HepG2 (cell line): ENCODE results near the gene GNG7. TPM values are rescaled to one million over a fixed set of nuclear protein-coding genes. Genes with fewer than 3 reads are reported as not detected.

Experiments used
- ATAC-seq: fragments of 200-7000 bp; cut with Tn5 transposase; 3 replicates; pipeline ENCODE4 v1.9.1; 2020; ENCODE audit warnings: mild to moderate bottlenecking, moderate library complexity
- BruUV-seq: library from RNA; stranded (reverse); fragments of 400-500 nt; replicated peaks from 2 replicates; lab custom pipeline; 2021; lab: Mats Ljungman, UMichigan
- CTCF ChIA-PET: fragments of 300-600 bp; formaldehyde crosslinking; extraction: SDS; loops from one replicate; lab custom pipeline; 2021; ENCODE audit warnings: low total read pairs, inconsistent platforms, low intra/inter-chr PET ratio; lab: Yijun Ruan, JAX
- POLR2A ChIA-PET: fragments of 350-600 bp; sonication (Branson Sonifier 250); formaldehyde crosslinking; loops from one replicate; lab custom pipeline; 2020; ENCODE audit warnings: antibody characterized with exemption, inconsistent platforms; lab: Yijun Ruan, JAX
- DNase-seq: peaks from one replicate; pipeline ENCODE4 v3.0.0-alpha.2; 2015; ENCODE audit warnings: low spot score
- FAIRE-seq: peaks from 3 replicates; lab custom pipeline; 2011; peaks lifted over from hg19 to GRCh38; lab: Jason Lieb, UNC
- H2AFZ ChIP-seq: one replicate; pipeline ENCODE4 v1.6.1; 2011; ENCODE audit warnings: low read length, inconsistent platforms
- H3K27ac ChIP-seq: fragments of 300-600 bp; 3 replicates; pipeline ENCODE4 v1.8.0; 2011; ENCODE audit warnings: mixed run types, mild to moderate bottlenecking, mixed read lengths, low read length, inconsistent platforms; ENCODE audit not compliant: insufficient read depth; ENCODE audit errors: extremely low read length
- H3K27me3 ChIP-seq, 2 experiments: fragments of 200-600 bp in 1 of 2; 2 replicates in 1 of 2; 3 replicates in 1 of 2; pipeline versions ENCODE4 v1.6.0 to v1.8.0; 2011; ENCODE audit warnings: low read length in 2 of 2, mild to moderate bottlenecking in 2 of 2, moderate library complexity in 2 of 2, inconsistent platforms in 1 of 2; ENCODE audit not compliant: insufficient read depth in 2 of 2, control insufficient read depth in 1 of 2
- H3K36me3 ChIP-seq, 2 experiments: fragments of 200-600 bp in 1 of 2; replicated peaks in 1 of 2; 2 replicates in 1 of 2; 3 replicates in 1 of 2; pipeline versions ENCODE4 v1.5.1 to v1.8.0; 2011; ENCODE audit warnings: low read length in 2 of 2, inconsistent platforms in 1 of 2; ENCODE audit not compliant: insufficient read depth in 2 of 2, control insufficient read depth in 1 of 2
- H3K4me1 ChIP-seq: 2 replicates; pipeline ENCODE4 v1.5.1; 2012; ENCODE audit warnings: low read length, inconsistent platforms; ENCODE audit not compliant: insufficient read depth
- H3K4me2 ChIP-seq: 2 replicates; pipeline ENCODE4 v1.6.0; 2011; ENCODE audit warnings: low read depth, low read length, inconsistent platforms
- H3K4me3 ChIP-seq, 3 experiments: fragments of 200-600 bp in 1 of 3; sonication (generic), shearing (Covaris generic) in 1 of 3; replicated peaks in 1 of 3; 2 replicates each; pipeline ENCODE4 v1.5.1; 2011 to 2016; ENCODE audit warnings: low read length in 3 of 3, inconsistent platforms in 2 of 3, low read depth in 2 of 3, mild to moderate bottlenecking in 2 of 3, control low read depth in 1 of 3, mixed read lengths in 1 of 3; ENCODE audit not compliant: insufficient read depth in 1 of 3
- H3K79me2 ChIP-seq: one replicate; pipeline ENCODE4 v1.6.1; 2011; ENCODE audit warnings: low read length, inconsistent platforms; ENCODE audit not compliant: insufficient read depth
- H3K9ac ChIP-seq: 2 replicates; pipeline ENCODE4 v1.6.0; 2011; ENCODE audit warnings: mild to moderate bottlenecking, low read depth, low read length, inconsistent platforms; ENCODE audit not compliant: insufficient read depth
- H3K9me3 ChIP-seq: 2 replicates; pipeline ENCODE4 v1.5.1; 2012; ENCODE audit warnings: mild to moderate bottlenecking, low read length
- H4K20me1 ChIP-seq: 2 replicates; pipeline ENCODE4 v1.6.0; 2011; ENCODE audit warnings: inconsistent platforms, mild to moderate bottlenecking, low read length, moderate library complexity; ENCODE audit not compliant: insufficient read depth
- AKNA ChIP-seq: sonication (generic); formaldehyde crosslinking; IDR thresholded peaks from 2 replicates; pipeline ENCODE4 v1.4.0; 2020; ENCODE audit warnings: missing genetic modification reagents, borderline replicate concordance
- ATF2 ChIP-seq: sonication (generic); formaldehyde crosslinking; IDR thresholded peaks from 2 replicates; pipeline ENCODE4 v1.4.0; 2020; ENCODE audit warnings: missing genetic modification reagents
- CREB3 ChIP-seq: sonication (generic); formaldehyde crosslinking; IDR thresholded peaks from 2 replicates; pipeline ENCODE4 v1.5.0; 2020; ENCODE audit warnings: missing genetic modification reagents
- HOXA7 ChIP-seq: sonication (generic); formaldehyde crosslinking; IDR thresholded peaks from 2 replicates; pipeline ENCODE4 v1.8.1; 2022; ENCODE audit warnings: mild to moderate bottlenecking, missing genetic modification reagents, moderate library complexity
- NPAS2 ChIP-seq: sonication (generic); formaldehyde crosslinking; IDR thresholded peaks from 2 replicates; pipeline ENCODE4 v1.8.0; 2022; ENCODE audit warnings: mild to moderate bottlenecking, missing genetic modification reagents, borderline replicate concordance
- RBFOX2 ChIP-seq: fragments of 200-400 bp; formaldehyde crosslinking; IDR thresholded peaks from 2 replicates; pipeline ENCODE4 v1.6.1; 2017; ENCODE audit warnings: low read depth, mild to moderate bottlenecking, low read length
- ZNF205 ChIP-seq: IDR thresholded peaks from 2 replicates; pipeline ENCODE4 v1.6.1; 2018; ENCODE audit warnings: missing biosample characterization, missing genetic modification reagents
- ZNF367 ChIP-seq: sonication (generic); formaldehyde crosslinking; IDR thresholded peaks from 2 replicates; pipeline ENCODE4 v1.4.0; 2020; ENCODE audit warnings: missing genetic modification reagents, borderline replicate concordance
- ZNF788 ChIP-seq: sonication (generic); formaldehyde crosslinking; IDR thresholded peaks from 2 replicates; pipeline ENCODE4 v1.5.0; 2020; ENCODE audit warnings: mild to moderate bottlenecking, missing genetic modification reagents, borderline replicate concordance
- WGBS: methylation state at CpG from one replicate; pipeline ENCODE4 v1.1.6; 2017; ENCODE audit warnings: low lambda C conversion rate; 5-methylcytosine and 5-hydroxymethylcytosine counted together
- in situ Hi-C: cut with HindIII; loops from 2 replicates; pipeline ENCODE4 v1.10.0; 2017; ENCODE audit warnings: low pct_unique_long_range_greater_than_20kb; ENCODE audit not compliant: extremely low pct_ligation_motif_present
- intact Hi-C: fragments of 100-400 bp; cut with micrococcal nuclease; formaldehyde crosslinking; loops from one replicate; pipeline ENCODE4 v1.10.0; 2022; ENCODE audit not compliant: unreplicated experiment
- polyA plus RNA-seq, 8 experiments: library from polyadenylated mRNA; depleted of rRNA in 3 of 8; stranded (reverse) in 7 of 8; unstranded in 1 of 8; fragments of >200 nt; fragmentation: Illumina TruSeq in 4 of 8; extraction: Trizol in 4 of 8; gene quantifications; 2 replicates each; pipeline versions ENCODE4 v1.2.1 to v1.2.3, GENCODE V29; 2011 to 2016; ENCODE audit warnings: low read depth in 4 of 8, missing spikeins in 1 of 8, mixed read lengths in 1 of 8; ENCODE audit not compliant: insufficient read depth in 1 of 8
- total RNA-seq, 5 experiments: library from RNA; depleted of rRNA; stranded (reverse); fragments of >200 nt; fragmentation: Illumina TruSeq; extraction: Trizol; gene quantifications; 2 replicates each; pipeline ENCODE4 v1.2.3, GENCODE V29; 2016; ENCODE audit warnings: low read depth in 1 of 5
- TF ChIP-seq, protein P1 (sequence below): sonication (generic); formaldehyde crosslinking; IDR thresholded peaks from 2 replicates; pipeline ENCODE4 v1.5.0; 2020; ENCODE audit warnings: mild to moderate bottlenecking, missing genetic modification reagents

GNG7 gene
- total and polyA plus RNA-seq, 2 of the 13 experiments (the other 11 are each of a cell fraction or from before 2014, with no cell fraction given), result 1.4 to 3.3 TPM

GRCh38 chr19:2511991-2512390 lies 190.5 kb downstream of the GNG7 start:
- Histone ChIP-seq H2AFZ (no peak overlapping the region), H3K9me3 (no peaks in the 10 kb centered on the region), H3K27me3 (peaks cover 0 to 15% of the 10 kb centered on the region in 2 experiments; a peak in 2 of 5 replicates), H3K9ac (no peak overlapping the region), H3K4me3 (no peak overlapping the region; a peak in 1 of 6 replicates), H3K4me1 (peaks cover 27% of the 10 kb centered on the region), H3K79me2 (no peaks in the 10 kb centered on the region), H3K27ac (no peak overlapping the region), H3K4me2 (no peak overlapping the region), H3K36me3 (no peaks in the 10 kb centered on the region), H4K20me1 (no peaks in the 10 kb centered on the region)
- TF ChIP-seq, protein P1, sequence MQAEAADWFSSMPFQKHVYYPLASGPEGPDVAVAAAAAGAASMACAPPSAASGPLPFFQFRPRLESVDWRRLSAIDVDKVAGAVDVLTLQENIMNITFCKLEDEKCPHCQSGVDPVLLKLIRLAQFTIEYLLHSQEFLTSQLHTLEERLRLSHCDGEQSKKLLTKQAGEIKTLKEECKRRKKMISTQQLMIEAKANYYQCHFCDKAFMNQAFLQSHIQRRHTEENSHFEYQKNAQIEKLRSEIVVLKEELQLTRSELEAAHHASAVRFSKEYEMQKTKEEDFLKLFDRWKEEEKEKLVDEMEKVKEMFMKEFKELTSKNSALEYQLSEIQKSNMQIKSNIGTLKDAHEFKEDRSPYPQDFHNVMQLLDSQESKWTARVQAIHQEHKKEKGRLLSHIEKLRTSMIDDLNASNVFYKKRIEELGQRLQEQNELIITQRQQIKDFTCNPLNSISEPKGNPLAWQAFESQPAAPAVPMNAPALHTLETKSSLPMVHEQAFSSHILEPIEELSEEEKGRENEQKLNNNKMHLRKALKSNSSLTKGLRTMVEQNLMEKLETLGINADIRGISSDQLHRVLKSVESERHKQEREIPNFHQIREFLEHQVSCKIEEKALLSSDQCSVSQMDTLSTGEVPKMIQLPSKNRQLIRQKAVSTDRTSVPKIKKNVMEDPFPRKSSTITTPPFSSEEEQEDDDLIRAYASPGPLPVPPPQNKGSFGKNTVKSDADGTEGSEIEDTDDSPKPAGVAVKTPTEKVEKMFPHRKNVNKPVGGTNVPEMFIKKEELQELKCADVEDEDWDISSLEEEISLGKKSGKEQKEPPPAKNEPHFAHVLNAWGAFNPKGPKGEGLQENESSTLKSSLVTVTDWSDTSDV (CRISPR knock-in tag), result no peak
- no peak for TF ChIP-seq NPAS2
- TF ChIP-seq ATF2, result no peak
- no peak for TF ChIP-seq CREB3 (CRISPR knock-in tag)
- TF ChIP-seq RBFOX2, result no peak
- no peak for TF ChIP-seq ZNF367 (CRISPR knock-in tag)
- TF ChIP-seq HOXA7, result no peak
- no peak for TF ChIP-seq AKNA (CRISPR knock-in tag)
- TF ChIP-seq ZNF205 (CRISPR knock-in tag), result no peak
- TF ChIP-seq ZNF788 (CRISPR knock-in tag), result no peak
- intact Hi-C loops (no loop called here), in situ Hi-C loops (no loop called here)
- 46% methylated on average over 13 of the region's 21 CpGs for WGBS
- FAIRE-seq (no peak), DNase-seq (no peak), ATAC-seq (no peak)
- no TSS peak for BruUV-seq
- ChIA-PET POLR2A (interaction anchor here (3.0 kb wide), 1 partner anchor 36 kb away, joined by 17 read pairs; the partner anchor contains the start of gene GADD45B), CTCF (no interaction called here)
